K562 (cell line): ENCODE data around the gene TAGLN3. TPM values are rescaled to one million over a fixed set of nuclear protein-coding genes. Genes with fewer than 3 reads are reported as not detected.

Experiments
- ATAC-seq: fragments of 200-7000 bp; cut with Tn5 transposase; 3 replicates; pipeline ENCODE4 v1.9.1; 2020; ENCODE audit warnings: moderate library complexity
- BruUV-seq: library from RNA; stranded (reverse); fragments of 400-500 nt; replicated peaks from 2 replicates; lab custom pipeline; 2021; lab: Mats Ljungman, UMichigan
- CTCF ChIA-PET: fragments of 300-600 bp; formaldehyde crosslinking; extraction: SDS; loops from one replicate; lab custom pipeline; 2021; ENCODE audit warnings: low intra/inter-chr PET ratio; lab: Yijun Ruan, JAX
- POLR2A ChIA-PET: fragments of 300-600, 350-650 bp; sonication (Branson Sonifier 250); formaldehyde crosslinking; extraction: SDS; loops from one replicate; lab custom pipeline; 2021; ENCODE audit warnings: antibody characterized with exemption, inconsistent platforms; lab: Yijun Ruan, JAX
- DNase-seq, 4 experiments: peaks; one replicate each; pipeline versions ENCODE4 v3.0.0 to v3.0.0-alpha.2; 2011 to 2018; ENCODE audit warnings: low spot score in 3 of 4, mixed read lengths in 3 of 4; ENCODE audit errors: extremely low read depth in 1 of 4
- FAIRE-seq: peaks from 2 replicates; lab custom pipeline; 2011; peaks lifted over from hg19 to GRCh38; lab: Jason Lieb, UNC
- H2AFZ ChIP-seq: 2 replicates; pipeline ENCODE4 v1.6.0; 2011; ENCODE audit warnings: low read depth, low read length, control low read depth, inconsistent platforms
- H3K27ac ChIP-seq: fragments of 200-600 bp; 3 replicates; pipeline ENCODE4 v1.8.0; 2011; ENCODE audit warnings: low read depth, mild to moderate bottlenecking, control low read depth, inconsistent platforms, low read length, moderate library complexity, mixed read lengths; ENCODE audit errors: extremely low read depth
- H3K27me3 ChIP-seq, 2 experiments: fragments of 300-600 bp in 1 of 2; 2 replicates in 1 of 2; 3 replicates in 1 of 2; pipeline versions ENCODE4 v1.6.0 to v1.8.0; 2011; ENCODE audit warnings: inconsistent platforms in 2 of 2, low read length in 2 of 2, mild to moderate bottlenecking in 1 of 2, mixed read lengths in 1 of 2, moderate library complexity in 1 of 2; ENCODE audit not compliant: control insufficient read depth in 2 of 2, insufficient read depth in 2 of 2
- H3K36me3 ChIP-seq: fragments of 300-600 bp; 3 replicates; pipeline ENCODE4 v1.8.0; 2011; ENCODE audit warnings: mild to moderate bottlenecking, low read length, inconsistent platforms; ENCODE audit not compliant: control insufficient read depth, insufficient read depth
- H3K4me1 ChIP-seq, 2 experiments: fragments of 200-600 bp in 1 of 2; replicated peaks in 1 of 2; 2 replicates in 1 of 2; 3 replicates in 1 of 2; pipeline versions ENCODE4 v1.5.1 to v1.8.0; 2011; ENCODE audit warnings: inconsistent platforms in 2 of 2, low read length in 2 of 2, mild to moderate bottlenecking in 1 of 2, mixed read lengths in 1 of 2, moderate library complexity in 1 of 2; ENCODE audit not compliant: control insufficient read depth in 2 of 2, insufficient read depth in 2 of 2
- H3K4me2 ChIP-seq: 2 replicates; pipeline ENCODE4 v1.6.1; 2011; ENCODE audit warnings: low read length, control low read depth, inconsistent platforms, mixed read lengths; ENCODE audit not compliant: insufficient read depth
- H3K4me3 ChIP-seq: fragments of 200-600 bp; sonication (generic), shearing (Covaris generic); 2 replicates; pipeline ENCODE4 v1.5.1; 2016; ENCODE audit warnings: control low read depth, inconsistent platforms
- H3K79me2 ChIP-seq: fragments of 200-600 bp; 3 replicates; pipeline ENCODE4 v1.8.0; 2011; ENCODE audit warnings: low read length, inconsistent platforms; ENCODE audit not compliant: control insufficient read depth, insufficient read depth
- H3K9ac ChIP-seq, 2 experiments: 2 replicates each; pipeline versions ENCODE4 v1.6.0 to v1.6.1; 2011; ENCODE audit warnings: low read depth in 2 of 2, low read length in 2 of 2, control low read depth in 1 of 2, inconsistent platforms in 1 of 2, mild to moderate bottlenecking in 1 of 2, mixed read lengths in 1 of 2; ENCODE audit not compliant: insufficient read depth in 1 of 2
- H3K9me1 ChIP-seq: one replicate; pipeline ENCODE4 v1.6.0; 2011; ENCODE audit warnings: inconsistent platforms, mild to moderate bottlenecking, low read length, moderate library complexity; ENCODE audit not compliant: control insufficient read depth, insufficient read depth
- H3K9me3 ChIP-seq: replicated peaks from 2 replicates; pipeline ENCODE4 v1.5.1; 2011; ENCODE audit warnings: low read depth, low read length, inconsistent platforms; ENCODE audit not compliant: control insufficient read depth, insufficient read depth
- H4K20me1 ChIP-seq: replicated peaks from 2 replicates; pipeline ENCODE4 v1.6.1; 2011; ENCODE audit warnings: low read length, inconsistent platforms, mixed read lengths; ENCODE audit not compliant: control insufficient read depth, insufficient read depth
- GATA2 ChIP-seq: sonication (generic); formaldehyde crosslinking; IDR thresholded peaks from 2 replicates; pipeline ENCODE4 v1.4.0; 2020; ENCODE audit warnings: mild to moderate bottlenecking, missing genetic modification reagents
- NBN ChIP-seq: fragments of 450-650 bp; IDR thresholded peaks from 2 replicates; pipeline ENCODE4 v1.6.1; 2016; ENCODE audit warnings: low read depth, mild to moderate bottlenecking
- NCOA4 ChIP-seq: fragments of 450-650 bp; IDR thresholded peaks from 2 replicates; pipeline ENCODE4 v1.6.1; 2018; ENCODE audit warnings: mild to moderate bottlenecking; ENCODE audit not compliant: partially characterized antibody
- NFXL1 ChIP-seq: fragments of 450-650 bp; formaldehyde crosslinking; IDR thresholded peaks from 2 replicates; pipeline ENCODE4 v1.4.0; 2021; ENCODE audit warnings: mild to moderate bottlenecking
- NFYB ChIP-seq: IDR thresholded peaks from 2 replicates; pipeline ENCODE4 v1.6.1; 2011; ENCODE audit warnings: mild to moderate bottlenecking, moderate library complexity; ENCODE audit not compliant: insufficient read length; ENCODE audit errors: extremely low read depth
- PHB2 ChIP-seq: fragments of 450-650 bp; IDR thresholded peaks from 2 replicates; pipeline ENCODE4 v1.6.1; 2017; ENCODE audit warnings: low read depth
- PYGO2 ChIP-seq: fragments of 450-650 bp; IDR thresholded peaks from 2 replicates; pipeline ENCODE4 v1.6.1; 2016; ENCODE audit warnings: mild to moderate bottlenecking, missing genetic modification characterization, moderate library complexity, missing compliant biosample characterization
- TCF7L2 ChIP-seq: fragments of 150-350 bp; IDR thresholded peaks from 2 replicates; pipeline ENCODE4 v1.6.1; 2016; ENCODE audit warnings: low read depth, mild to moderate bottlenecking, low read length, moderate library complexity
- TRIM28 ChIP-seq: fragments of 450-650 bp; IDR thresholded peaks from 2 replicates; pipeline ENCODE4 v1.6.1; 2017
- ZNF174 ChIP-seq: fragments of 250-450 bp; sonication (Bioruptor Pico); IDR thresholded peaks from 2 replicates; pipeline ENCODE4 v1.4.0; 2020; ENCODE audit warnings: mild to moderate bottlenecking
- WGBS: fragments of 100-300 bp; shearing (Covaris generic); methylation state at CpG from one replicate; pipeline ENCODE4 v1.1.6; 2016; ENCODE audit warnings: low coverage, mixed read lengths; ENCODE audit not compliant: insufficient coverage; ENCODE audit errors: missing lambda C conversion rate; 5-methylcytosine and 5-hydroxymethylcytosine counted together
- in situ Hi-C: fragments of 300-500 bp; cut with MboI; formaldehyde crosslinking; loops from 4 replicates; pipeline ENCODE4 v1.15.0; 2018; ENCODE audit warnings: inconsistent platforms, mixed read lengths
- intact Hi-C: fragments of 100-400 bp; cut with micrococcal nuclease; formaldehyde crosslinking; loops from 2 replicates; pipeline ENCODE4 v1.14.2; 2022
- polyA plus RNA-seq, 8 experiments: library from polyadenylated mRNA; depleted of rRNA in 4 of 8; stranded (reverse) in 5 of 8; unstranded in 3 of 8; fragments of >200 nt; fragmentation: Nextera tagmentation in 2 of 8; fragmentation: Illumina TruSeq in 1 of 8; extraction: Ambion mirVana in 2 of 8; extraction: Trizol in 1 of 8; gene quantifications; 2 replicates each; pipeline versions ENCODE4 v1.2.1 to v1.2.3, GENCODE V29; 2011 to 2014; ENCODE audit warnings: inconsistent platforms in 1 of 8, missing spikeins in 1 of 8
- total RNA-seq, 7 experiments: library from RNA; depleted of rRNA in 6 of 7; stranded (reverse); fragments of >200 nt in 6 of 7; fragmentation: Illumina TruSeq in 2 of 7; extraction: Trizol in 2 of 7; gene quantifications; 2 replicates each; pipeline versions ENCODE4 v1.2.1 to v1.2.3, GENCODE V29; 2011 to 2021; ENCODE audit warnings: low replicate concordance in 1 of 7
- TF ChIP-seq, protein P1 (sequence below): sonication (generic); formaldehyde crosslinking; IDR thresholded peaks from 2 replicates; pipeline ENCODE4 v1.8.1; 2023; ENCODE audit warnings: mild to moderate bottlenecking, missing genetic modification reagents
- TF ChIP-seq, protein P2 (sequence below): fragments of 200-400 bp; formaldehyde crosslinking; IDR thresholded peaks from 2 replicates; pipeline ENCODE4 v1.6.1; 2017; ENCODE audit warnings: mild to moderate bottlenecking, low read depth, low read length, moderate library complexity

The TAGLN3 gene
- total and polyA plus RNA-seq, 9 of the 15 experiments (the other 6 are each of a cell fraction or from before 2014, with no cell fraction given) = 0.06 TPM; not detected in 7

DNA sequence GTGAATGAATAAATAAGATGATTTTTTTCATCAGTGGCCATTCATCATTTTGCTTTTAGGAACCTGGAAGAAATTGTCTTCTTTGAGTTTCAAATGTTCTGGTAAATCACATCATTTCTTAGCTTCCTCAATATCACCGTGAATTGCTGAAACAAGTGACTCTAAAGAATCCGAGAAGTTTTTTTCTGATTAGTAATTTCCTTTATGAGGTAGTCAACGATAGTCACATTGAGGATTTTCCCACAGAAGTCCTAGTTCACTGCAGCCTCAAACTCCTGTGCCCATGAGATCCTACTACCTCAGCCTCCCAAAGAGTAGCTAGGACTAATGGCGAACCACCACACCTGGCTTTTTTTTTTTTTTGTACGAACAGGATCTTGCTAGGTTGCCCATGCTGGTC lies 32.2 kb downstream of the TAGLN3 start:
- no peak overlapping the region for H3K4me3 ChIP-seq
- H3K27ac ChIP-seq = no peak overlapping the region
- H3K36me3 ChIP-seq = no peaks in the 10 kb centered on the region
- in situ Hi-C loops (no loop called here), intact Hi-C loops (no loop called here)
- no peak for TF ChIP-seq NCOA4
- no peak for TF ChIP-seq PHB2
- no peak for TF ChIP-seq NFYB
- no peak for TF ChIP-seq ZNF174 (CRISPR knock-in tag)
- no peak for TF ChIP-seq NFXL1
- no peak for TF ChIP-seq GATA2 (CRISPR knock-in tag)
- TF ChIP-seq PYGO2 (tag) = no peak
- TF ChIP-seq TRIM28 = no peak
- no peak for TF ChIP-seq TCF7L2
- TF ChIP-seq NBN = no peak
- TF ChIP-seq, protein P1, sequence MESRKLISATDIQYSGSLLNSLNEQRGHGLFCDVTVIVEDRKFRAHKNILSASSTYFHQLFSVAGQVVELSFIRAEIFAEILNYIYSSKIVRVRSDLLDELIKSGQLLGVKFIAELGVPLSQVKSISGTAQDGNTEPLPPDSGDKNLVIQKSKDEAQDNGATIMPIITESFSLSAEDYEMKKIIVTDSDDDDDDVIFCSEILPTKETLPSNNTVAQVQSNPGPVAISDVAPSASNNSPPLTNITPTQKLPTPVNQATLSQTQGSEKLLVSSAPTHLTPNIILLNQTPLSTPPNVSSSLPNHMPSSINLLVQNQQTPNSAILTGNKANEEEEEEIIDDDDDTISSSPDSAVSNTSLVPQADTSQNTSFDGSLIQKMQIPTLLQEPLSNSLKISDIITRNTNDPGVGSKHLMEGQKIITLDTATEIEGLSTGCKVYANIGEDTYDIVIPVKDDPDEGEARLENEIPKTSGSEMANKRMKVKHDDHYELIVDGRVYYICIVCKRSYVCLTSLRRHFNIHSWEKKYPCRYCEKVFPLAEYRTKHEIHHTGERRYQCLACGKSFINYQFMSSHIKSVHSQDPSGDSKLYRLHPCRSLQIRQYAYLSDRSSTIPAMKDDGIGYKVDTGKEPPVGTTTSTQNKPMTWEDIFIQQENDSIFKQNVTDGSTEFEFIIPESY (CRISPR knock-in tag) = no peak
- TF ChIP-seq, protein P2, sequence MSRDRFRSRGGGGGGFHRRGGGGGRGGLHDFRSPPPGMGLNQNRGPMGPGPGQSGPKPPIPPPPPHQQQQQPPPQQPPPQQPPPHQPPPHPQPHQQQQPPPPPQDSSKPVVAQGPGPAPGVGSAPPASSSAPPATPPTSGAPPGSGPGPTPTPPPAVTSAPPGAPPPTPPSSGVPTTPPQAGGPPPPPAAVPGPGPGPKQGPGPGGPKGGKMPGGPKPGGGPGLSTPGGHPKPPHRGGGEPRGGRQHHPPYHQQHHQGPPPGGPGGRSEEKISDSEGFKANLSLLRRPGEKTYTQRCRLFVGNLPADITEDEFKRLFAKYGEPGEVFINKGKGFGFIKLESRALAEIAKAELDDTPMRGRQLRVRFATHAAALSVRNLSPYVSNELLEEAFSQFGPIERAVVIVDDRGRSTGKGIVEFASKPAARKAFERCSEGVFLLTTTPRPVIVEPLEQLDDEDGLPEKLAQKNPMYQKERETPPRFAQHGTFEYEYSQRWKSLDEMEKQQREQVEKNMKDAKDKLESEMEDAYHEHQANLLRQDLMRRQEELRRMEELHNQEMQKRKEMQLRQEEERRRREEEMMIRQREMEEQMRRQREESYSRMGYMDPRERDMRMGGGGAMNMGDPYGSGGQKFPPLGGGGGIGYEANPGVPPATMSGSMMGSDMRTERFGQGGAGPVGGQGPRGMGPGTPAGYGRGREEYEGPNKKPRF = no peak
- H3K4me2 ChIP-seq = no peak overlapping the region
- no TSS peak for BruUV-seq
- H3K4me1 ChIP-seq = no peaks in the 10 kb centered on the region
- no peaks in the 10 kb centered on the region for H3K79me2 ChIP-seq
- CTCF ChIA-PET = no interaction called here
- no peak overlapping the region for H3K9ac ChIP-seq
- no peak overlapping the region for H2AFZ ChIP-seq
- no peaks in the 10 kb centered on the region for H3K9me1 ChIP-seq
- ATAC-seq (no peak), FAIRE-seq (no peak), DNase-seq (no peak)
- no peaks in the 10 kb centered on the region for H3K9me3 ChIP-seq
- 0% methylated on average over 4 of the region's 5 CpGs for WGBS
- POLR2A ChIA-PET = no interaction called here
- no peaks in the 10 kb centered on the region for H4K20me1 ChIP-seq
- no peaks in the 10 kb centered on the region for H3K27me3 ChIP-seq
